HG03354 (cell line): ENCODE measurements around the gene RAB8B.
"Not testable (repeated sequence)": the region's sequence is repeated elsewhere in the genome, so short reads cannot be mapped to it uniquely, and the experiment has no call there.

Source experiments
- ATAC-seq: cut with Tn5 transposase; IDR thresholded peaks from one replicate; pipeline ENCODE4 v1.9.1; 2021; ENCODE audit warnings: mild to moderate bottlenecking; ENCODE audit not compliant: unreplicated experiment, poor library complexity, severe bottlenecking

RAB8B gene

DNA sequence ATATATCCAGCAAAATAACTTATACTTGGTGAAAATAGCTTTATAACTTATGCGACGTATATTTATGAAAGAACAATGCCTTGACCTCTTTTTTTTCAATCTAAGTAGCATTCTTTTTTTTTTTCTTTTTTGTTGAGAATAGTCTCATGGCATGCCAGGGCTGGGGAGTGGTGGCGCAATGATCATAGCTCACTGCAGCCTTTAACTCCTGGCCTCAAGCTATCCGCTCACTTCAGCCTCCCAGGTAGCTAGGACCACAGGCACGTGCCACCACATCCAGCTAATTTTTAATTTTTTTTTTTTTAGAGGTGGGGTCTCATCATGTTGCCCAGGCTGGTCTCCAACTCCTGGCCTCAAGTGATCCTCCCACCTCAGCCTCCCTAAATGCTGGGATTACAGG, 43.5 kb downstream of the RAB8B start:
- ATAC-seq: no peak

DNA sequence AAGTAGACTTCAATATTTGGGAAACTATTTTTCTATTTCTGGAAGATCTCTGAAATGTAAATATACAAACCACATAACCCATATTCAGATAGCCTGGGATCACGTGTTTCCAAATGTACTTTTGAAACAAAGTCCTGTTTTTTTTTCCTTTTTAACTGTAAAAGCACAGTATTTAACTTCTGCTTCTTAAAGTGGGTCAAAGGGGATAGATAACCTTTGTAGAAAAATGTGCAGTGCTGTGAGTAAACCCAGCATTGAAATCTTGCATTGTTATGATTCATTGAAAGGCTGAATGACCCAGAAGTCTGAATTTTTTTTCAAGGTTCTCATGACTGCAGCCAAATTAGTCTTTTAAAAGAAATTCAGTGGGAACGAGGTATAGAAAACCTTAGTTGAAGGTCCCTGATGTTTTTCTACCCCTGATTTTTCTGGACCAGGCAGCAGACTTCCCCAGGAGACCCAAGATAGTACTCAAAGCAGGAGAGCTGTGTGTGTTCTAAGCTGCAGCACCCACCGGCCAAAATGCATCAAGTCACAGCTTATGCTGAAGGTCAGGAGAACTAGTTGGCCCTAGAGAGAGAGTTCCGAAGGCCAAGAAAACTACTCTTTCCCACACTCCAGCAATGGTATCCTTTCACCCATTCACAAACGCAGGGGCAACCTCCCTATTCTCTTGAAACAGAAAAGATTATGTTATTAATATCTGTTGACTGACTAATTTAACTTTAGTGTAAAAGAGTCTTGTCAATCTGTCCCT, 44.4 kb downstream of the RAB8B start:
- ATAC-seq: no peak

DNA sequence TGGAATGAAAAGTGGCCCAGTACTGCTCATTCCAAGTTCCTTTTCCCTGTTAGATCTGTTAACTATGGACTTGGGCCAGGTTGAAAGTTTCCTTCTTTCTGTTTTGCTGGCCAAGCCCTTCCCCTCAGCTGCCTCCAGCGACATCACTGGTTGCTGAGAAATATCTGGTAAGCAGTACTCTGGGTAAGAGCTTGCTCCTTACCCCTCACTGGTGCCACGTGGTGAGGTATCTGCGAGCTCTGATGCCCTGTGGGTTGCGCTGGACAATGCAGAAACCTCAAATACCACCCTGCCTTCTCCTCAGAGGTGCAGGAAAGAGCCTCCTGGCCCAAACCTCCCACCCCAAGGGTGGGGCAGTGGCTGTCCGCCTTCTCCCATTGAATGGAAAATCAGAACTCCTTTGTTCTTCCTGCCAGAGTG, 45.1 kb downstream of the RAB8B start:
- no peak for ATAC-seq

DNA sequence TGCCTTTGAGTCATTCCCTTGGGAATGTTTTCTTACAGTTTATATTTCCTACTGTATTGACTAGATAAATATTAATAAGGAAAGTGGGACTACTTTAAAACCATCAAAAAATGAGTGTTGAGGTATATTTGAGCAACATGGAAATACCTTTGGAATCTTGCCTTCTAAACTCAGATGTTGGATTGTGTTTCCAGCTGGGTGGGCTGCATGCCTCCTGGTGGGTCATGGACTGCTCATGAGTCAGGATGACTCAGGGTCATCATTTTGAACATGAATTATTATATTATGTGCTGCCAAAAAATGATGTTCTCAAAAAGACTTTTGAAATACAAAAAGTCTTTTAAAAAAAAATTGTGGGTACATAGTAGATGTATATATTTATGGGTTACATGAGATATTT, 46.9 kb downstream of the RAB8B start:
- no peak for ATAC-seq

DNA sequence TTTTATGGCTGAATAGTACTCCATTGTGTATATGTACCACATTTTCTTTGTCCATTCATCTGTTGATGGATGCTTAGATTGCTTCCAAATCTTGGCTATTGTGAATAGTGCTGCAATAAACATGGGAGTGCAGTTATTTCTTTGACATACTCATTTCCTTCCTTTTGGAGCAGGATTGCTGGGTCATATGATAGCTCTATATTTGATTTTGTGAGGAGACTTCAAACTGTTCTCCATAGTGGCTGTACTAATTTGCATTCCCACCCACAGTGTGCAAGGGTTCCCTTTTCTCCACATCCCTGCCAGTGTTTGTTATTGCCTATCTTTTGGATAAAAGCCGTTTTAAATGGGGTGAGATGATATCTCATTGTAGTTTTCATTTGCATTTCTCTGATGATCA, 47.7 kb downstream of the RAB8B start:
- not testable (repeated sequence) for ATAC-seq

DNA sequence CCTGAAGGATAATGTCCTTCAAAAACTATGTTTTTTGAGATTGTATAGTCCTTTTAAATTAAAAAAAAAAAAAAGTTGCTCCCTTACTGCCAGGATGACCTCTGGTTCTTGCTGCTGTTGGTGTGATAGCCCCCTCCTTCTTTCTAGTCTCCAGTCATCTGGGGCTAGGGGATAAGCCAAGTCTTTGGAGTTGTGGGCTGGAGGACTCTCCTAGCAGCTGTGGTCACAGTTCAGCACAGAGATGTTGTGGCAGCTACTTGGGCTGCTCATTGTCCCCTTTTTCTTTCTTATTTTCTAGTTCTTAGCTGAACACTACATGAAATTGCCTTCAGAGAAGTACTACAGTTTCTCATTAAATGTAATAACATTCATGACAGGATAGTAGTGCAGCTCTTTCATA, 48.8 kb downstream of the RAB8B start:
- no peak for ATAC-seq

DNA sequence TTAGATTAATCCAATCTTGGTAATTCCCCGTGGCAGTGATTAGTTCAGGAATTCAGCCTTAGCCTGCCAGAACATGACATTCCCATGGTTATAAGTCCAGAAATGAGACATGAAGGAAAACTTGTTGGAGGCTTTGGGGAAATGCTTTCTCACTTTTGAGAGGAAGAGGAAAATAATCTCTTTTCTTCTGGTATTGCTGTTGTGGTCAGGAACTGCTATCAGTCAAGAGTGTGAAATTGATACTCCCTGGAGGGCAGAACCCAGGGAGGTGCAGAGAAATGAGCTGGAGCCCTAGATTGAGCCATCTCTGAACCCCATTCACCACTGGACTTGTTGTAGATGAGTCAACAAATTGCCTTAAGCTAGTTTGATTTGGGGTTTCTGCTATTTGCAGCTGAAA, 49.4 kb downstream of the RAB8B start:
- ATAC-seq: peak; percentile 61

DNA sequence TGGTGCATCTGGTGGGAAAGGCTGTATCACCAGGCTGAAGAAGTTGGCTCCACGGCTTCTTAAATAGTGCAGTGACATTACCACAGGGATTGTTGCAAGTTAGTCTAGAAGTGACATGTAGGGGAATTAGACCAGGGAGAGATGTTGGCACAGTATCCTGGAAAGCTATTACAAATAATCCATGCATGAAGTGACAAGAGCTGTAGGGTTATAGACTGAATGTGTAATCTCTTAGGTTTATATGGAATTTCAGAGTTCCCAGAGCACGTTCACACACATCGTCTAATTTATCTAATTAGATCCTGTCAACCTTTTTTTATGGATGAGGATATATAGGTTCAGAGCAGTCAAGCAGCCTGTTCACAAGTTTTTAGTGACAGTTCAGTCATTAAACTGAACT, 50.7 kb downstream of the RAB8B start:
- ATAC-seq: no peak

DNA sequence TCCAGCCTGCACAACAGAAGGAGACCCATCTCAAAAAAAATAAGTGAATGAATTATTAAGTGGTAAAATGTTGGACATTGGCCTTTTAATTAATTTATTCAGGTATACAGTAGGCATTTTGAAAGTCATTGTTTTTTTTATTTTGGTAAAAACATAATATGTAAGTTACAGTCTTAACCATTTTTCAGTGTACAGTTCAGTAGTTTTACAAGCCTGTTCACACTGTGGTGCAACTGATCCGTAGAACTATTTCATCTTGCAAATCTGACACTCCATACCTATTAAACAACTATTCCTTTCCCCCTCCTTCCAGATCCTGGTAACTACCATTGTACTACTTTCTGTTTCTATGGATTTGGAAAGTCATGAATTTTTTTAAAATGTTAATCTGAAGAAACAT, 51.9 kb downstream of the RAB8B start:
- ATAC-seq: no peak

DNA sequence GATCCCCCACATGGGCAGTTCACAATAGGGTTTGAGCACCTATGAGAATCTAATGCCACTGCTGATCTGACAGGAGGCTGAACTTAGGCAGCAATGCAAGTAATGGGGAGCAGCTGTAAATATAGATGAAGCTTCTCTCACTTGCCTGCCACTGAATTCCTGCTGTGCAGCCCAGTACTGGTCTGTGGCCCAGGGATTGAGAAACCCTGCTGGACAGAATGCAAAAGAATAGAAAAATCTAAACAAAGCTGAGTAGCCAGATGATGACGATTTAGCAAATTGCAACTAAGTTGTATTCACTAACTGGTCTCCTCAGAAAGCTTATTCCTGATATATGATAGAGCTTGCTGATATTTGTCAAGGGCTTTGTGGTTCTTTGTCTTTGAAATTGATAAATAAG, 53.7 kb downstream of the RAB8B start:
- ATAC-seq: no peak

DNA sequence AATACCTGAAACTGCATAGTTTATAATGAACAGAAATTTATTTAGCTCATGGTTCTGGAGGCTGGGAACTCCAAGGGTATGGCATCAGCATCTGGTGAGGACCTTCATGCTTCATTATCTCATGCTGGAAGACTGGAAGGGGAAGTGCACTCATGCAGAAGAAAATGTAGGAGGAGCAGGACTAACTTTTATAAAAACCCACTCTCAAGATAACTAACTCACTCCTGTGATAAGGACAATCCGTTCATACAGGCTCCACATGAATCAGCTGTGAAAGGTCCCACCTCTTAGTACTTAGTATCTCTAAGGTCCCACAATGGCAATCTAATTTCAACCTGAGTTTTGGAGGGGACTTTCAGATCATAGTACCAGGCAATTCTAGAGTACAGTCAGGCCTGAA, 54.4 kb downstream of the RAB8B start:
- ATAC-seq: no peak

DNA sequence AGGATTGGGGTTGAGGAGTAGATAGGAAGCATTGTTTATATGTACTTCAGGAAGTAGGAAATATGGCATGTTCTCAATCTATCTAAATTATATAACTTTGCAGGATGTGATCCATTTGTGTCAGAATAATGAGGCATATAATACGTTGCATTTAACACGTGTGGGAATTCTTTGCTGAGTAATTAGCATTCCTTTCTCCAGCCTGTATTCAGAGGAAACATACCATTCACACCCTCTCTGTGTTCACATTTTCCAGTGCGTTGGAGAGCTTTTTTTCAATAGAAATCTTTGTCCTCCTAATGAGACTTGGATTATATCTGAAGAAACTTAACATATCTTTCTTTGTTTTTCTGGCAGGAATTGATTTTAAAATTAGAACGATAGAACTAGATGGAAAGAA, 55.0 kb downstream of the RAB8B start:
- ATAC-seq: no peak

DNA sequence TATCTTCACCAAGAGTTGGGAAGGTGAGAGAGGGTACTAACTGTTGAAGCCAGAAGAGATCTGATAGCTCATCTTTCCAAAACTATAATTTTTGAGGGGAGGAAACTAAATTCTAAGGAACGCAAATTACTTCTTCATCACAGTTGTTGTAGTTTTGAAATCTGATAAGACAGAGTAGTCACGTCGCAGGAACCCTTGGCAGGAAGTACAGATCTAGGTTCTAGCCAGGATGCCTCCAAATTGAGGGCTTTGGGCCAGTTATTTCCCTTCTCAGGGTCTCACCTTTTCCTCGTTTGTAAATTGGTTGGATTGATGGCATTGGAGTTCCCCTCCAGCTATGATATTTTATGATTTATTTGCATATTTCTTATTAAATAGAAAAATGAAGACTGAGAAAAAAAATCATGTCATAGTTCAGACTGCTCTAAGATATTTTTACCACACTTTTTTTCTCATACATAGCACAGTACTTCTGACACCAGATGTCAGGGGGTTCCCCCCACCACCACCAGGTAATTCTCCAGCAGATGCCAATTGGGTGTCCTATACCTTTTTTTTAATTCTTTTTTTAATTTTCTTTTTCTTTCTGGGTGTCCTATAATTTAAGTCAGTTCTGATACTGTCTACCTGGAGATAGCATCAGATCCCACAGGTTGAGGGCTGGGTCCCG, 55.7 kb downstream of the RAB8B start:
- ATAC-seq: no peak

DNA sequence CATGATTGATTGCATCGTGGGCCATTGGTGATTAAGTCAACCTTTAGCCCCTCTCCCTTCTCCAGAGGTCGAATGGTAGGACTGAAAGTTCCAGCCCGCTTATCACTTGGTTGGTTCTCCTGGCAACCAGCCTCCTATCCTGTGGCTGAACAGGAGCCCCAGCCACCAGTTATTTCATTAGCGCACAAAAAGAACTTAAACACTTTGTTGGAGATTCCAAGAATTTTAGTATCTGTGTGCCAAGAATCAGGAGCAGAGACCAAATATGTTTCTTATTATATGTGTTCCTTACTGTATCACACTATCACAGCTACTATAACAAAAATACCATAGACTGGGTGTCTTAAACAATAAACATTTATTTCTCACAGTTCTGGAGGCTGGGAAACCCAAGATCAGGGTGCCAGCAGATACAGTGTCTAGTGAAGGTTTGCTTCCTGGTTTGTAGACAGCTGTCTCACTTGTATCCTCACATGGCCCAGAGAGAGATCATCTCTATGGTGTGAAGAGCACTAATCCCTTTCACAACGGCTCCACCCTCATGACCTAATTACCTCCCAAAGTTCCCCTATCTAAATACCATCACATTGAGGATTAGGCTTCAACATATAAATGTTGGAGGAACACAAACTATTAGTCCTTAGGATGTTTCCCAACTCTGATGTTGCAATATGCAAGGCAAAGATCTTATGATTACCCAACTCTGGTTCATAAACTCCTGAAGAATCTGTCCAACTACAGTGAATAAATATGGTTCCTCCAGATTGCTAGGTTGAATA, 57.5 kb downstream of the RAB8B start:
- no peak for ATAC-seq

DNA sequence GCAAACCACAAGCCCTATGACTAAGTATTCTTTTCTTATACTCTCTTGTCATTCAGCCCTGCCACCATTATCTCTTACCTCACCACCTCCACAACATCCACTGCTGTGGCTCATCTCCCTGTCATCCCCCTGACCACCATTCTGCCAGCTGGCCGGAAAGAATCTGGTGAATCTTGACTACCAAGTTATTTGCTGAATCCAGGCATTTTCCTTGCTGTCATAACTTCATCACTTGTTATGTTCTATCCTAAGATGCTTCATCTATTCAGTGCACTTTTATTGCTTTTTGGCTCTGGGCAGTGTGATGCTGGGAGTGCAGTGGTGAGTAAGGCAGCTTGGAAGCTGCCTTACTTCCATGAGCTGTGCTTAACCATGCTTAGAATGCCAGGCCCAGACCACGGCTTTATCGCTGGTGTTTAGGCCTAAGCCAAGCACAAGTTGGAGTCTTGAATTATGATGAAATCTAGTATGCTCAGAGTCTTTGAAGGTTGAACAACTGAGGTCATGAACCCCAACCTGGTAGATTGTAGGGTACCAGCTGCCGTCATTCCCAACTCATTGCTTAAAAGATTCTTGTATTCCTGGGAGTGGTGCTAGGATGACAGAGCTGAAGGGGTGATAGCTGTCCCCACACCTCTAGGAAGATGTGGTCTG, 61.0 kb downstream of the RAB8B start:
- no peak for ATAC-seq

DNA sequence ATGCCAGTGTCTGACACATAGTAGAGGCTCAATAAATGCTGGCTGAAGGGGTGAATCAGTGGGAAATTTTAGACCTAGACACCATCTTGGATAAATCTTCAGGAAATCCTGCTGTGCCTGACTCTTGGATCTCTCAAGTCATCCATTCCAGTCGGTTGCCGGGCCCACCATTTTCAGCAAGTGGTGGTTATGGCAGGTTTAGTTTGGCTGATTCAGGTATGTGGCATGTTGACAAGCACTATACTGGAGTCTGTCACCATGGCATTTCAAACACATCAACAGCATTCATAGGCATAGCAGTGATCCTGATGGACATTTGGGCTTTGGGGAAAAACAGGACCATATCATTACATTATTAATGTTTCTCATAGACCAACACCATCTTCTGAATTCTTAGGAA, 62.3 kb downstream of the RAB8B start:
- ATAC-seq: no peak

DNA sequence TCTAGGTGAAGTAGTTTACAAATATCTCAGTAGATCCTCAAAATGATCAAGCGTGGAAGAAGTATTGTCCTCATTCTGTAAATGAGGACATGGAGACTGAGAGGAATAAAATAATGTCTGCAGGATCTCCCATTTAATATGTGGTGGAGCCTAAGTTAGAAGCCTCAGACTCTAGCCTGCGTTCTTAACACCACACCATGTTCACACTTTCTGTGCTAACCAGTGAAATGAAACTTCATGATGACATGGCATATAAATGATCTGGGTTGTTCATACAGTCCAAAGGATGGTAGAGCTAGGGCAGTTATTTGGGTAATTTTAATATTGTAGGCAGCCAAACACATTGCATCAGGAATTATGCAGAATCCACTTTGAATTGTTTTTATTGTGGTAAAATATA, 62.9 kb downstream of the RAB8B start:
- no peak for ATAC-seq

DNA sequence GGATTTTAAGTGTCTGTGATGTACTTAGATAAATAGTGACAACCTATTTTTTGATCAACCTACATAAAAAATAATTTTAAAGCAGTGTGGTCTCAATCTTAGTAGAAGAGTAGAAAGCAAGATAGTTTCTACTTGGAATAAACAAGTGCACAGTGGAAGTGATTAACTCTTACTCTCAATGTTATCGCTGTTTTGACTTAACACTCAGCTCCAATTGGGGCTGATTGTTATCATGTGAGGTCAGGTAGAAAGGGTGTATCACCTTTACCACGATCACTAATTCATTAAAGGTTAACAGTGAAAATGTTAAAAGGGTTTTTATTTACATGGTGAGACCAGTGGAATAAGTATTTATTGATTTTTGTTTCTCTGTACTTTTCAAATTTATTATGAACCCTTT, 65.6 kb downstream of the RAB8B start:
- no peak for ATAC-seq

DNA sequence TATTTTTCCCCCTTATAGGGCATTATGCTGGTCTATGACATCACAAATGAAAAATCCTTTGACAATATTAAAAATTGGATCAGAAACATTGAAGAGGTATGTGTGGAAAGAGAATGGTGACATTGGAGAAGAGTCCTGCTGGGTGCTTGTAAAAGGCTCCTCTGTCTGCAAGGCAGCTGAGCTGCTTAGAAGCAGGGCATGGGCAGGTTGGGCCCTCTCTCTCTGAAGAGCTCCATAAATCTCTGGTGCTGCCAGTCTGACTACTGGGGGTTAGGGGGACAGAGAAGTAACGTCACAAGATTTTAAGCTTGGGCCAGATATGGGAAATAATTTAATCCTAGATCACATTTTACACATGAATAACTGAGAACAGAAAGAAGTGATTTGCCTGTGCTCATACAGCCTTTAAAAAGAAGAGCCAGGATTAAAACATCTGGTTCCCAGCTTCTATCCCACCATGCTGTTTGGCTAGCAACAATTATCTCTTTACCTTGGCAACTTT, 66.1 kb downstream of the RAB8B start:
- no peak for ATAC-seq
